GM12891 (cell line): Measurements from ENCODE around the gene RPS5.
"Not testable (repeated sequence)": the region's sequence is repeated elsewhere in the genome, so short reads cannot be mapped to it uniquely, and the experiment has no call there.

Source experiments
- POLR2AphosphoS5 ChIP-seq: IDR thresholded peaks from 2 replicates; pipeline ENCODE4 v1.6.1; 2011; ENCODE audit warnings: low read depth, low read length, control low read depth
- TAF1 ChIP-seq: IDR thresholded peaks from 2 replicates; pipeline ENCODE4 v1.6.1; 2011; ENCODE audit warnings: low read depth, low read length, control low read depth

GRCh38 chr19:58442986-58443385 is 55.9 kb downstream of the RPS5 start:
- TF ChIP-seq POLR2AphosphoS5, TAF1: not testable (repeated sequence)
